GM18868 (cell line): ENCODE measurements around the gene AGBL1.
"Not testable (repeated sequence)": the region's sequence is repeated elsewhere in the genome, so short reads cannot be mapped to it uniquely, and the experiment has no call there.

Experiments
- ATAC-seq: cut with Tn5 transposase; IDR thresholded peaks from one replicate; pipeline ENCODE4 v1.9.1; 2021; ENCODE audit warnings: mild to moderate bottlenecking, moderate library complexity; ENCODE audit not compliant: unreplicated experiment

The AGBL1 gene

GRCh38 chr15:86493884-86494283, 414.2 kb downstream of the AGBL1 start:
- no peak for ATAC-seq

GRCh38 chr15:86494475-86494874, 414.8 kb downstream of the AGBL1 start:
- ATAC-seq: no peak

GRCh38 chr15:86502301-86502700, 422.6 kb downstream of the AGBL1 start:
- ATAC-seq: no peak

GRCh38 chr15:86505951-86506350, 426.3 kb downstream of the AGBL1 start:
- no peak for ATAC-seq

DNA sequence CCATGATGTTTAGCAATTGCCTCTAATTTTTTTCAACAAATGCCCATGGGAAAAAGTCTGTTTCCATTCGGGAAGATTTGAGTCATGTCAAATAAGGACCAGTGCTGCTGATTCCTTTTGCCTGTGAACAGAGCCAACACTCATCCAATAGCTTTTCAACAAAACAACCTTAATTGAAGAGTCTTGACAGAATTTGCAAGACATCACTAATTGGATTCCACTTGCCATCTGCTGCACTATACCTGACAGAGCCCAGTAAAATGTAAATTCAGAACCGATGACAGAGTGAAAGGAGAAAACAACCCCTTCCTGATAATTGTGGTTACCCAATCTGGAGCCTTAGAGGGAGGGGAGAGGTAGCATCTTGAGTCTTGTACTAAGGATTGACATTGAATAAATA, 426.7 kb downstream of the AGBL1 start:
- ATAC-seq: no peak

DNA sequence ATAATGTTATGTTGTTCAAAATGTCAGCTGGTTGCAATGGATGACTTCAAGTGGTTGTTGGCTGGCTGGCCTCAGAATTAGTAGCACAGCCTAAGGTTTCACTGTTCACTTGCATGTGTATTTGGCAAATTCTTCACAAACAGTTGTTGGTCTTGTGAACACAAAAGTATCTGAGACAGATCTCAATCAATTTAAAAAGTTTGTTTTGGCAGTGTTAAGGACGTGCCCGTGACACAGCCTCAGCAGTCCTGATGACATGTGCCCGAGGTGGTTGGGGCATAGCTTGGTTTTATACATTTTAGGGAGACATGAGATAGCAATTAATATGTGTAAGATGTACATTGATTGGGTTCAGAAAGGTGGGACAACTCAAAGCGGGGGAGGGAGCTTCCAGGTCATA, 436.0 kb downstream of the AGBL1 start:
- no peak for ATAC-seq

GRCh38 chr15:86522721-86523120, 443.1 kb downstream of the AGBL1 start:
- ATAC-seq: no peak

GRCh38 chr15:86526938-86527690, 447.4 kb downstream of the AGBL1 start:
- ATAC-seq: no peak

GRCh38 chr15:86528094-86528493, 448.4 kb downstream of the AGBL1 start:
- not testable (repeated sequence) for ATAC-seq

- no peak for ATAC-seq
Measured at GRCh38 chr15:86538141-86538540, 458.5 kb downstream of the AGBL1 start.

DNA sequence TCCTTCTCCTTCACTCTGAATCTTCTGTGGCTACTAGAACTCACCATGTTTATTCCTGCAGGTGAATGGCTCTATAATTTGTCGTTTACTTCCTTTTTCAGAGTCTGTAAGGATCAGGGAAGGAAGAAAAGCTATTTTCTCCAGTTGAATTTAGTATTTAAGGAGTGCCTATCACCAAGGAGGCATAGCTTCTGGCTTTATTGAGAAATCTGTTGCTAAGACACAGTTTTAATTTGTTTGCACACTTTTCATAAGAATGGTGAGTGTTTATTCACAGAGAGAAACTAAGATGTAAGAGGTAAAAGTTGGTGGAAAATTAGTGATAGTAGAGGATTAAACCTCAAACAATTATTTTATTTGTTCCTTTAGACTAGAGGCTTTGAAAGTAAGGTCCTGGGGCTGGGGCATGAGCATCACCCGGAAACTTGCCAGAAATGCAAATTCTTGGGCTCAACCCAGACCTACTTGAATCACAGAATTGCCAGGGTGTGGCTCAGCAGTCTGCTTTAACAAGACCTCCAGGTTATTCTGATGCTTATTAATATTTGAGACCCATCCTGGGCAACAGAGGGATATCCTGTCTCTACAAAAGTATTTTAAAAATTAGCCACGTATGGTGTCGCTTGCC, 461.3 kb downstream of the AGBL1 start:
- no peak for ATAC-seq

- no peak for ATAC-seq
Measured at GRCh38 chr15:86541540-86541939, 461.9 kb downstream of the AGBL1 start.

DNA sequence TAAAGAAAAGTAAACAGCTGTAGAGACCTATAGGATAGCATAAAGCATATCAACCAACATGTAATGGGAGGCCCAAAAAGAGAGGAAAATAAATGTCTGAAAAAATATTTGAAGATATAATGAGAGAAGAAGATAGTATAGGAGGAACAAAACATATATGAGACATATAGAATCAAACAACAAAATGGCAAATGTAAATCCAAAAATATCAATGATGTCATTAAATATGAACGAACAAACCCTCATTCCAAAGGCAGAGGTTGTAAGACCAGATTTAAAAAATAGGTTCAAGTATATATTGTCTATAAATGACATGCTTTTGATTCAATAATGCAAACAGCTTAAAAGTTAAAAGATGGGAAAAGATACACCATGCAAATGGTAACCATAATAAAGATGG, 470.4 kb downstream of the AGBL1 start:
- no peak for ATAC-seq

DNA sequence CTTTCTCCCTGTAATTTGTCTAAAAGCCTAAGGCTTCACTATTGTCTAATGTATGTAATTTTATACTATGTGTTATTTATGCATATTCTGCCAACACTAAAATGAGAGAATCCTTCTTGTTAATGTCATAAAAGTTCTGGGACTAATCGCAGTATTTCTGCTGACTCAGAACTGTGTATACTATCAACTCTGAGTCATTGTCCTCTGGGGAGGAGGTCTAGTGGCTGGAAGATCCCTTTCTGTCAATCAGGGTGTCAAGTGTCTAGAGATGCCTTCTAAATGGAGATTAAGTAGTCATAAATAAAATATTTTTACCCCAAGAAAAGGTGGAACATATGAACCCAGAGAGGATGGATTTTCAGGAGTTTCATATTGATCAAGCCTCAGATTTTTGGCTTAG, 473.4 kb downstream of the AGBL1 start:
- no peak for ATAC-seq

- no peak for ATAC-seq
Measured at GRCh38 chr15:86555098-86555497, 475.4 kb downstream of the AGBL1 start.

GRCh38 chr15:86555939-86556338, 476.3 kb downstream of the AGBL1 start:
- no peak for ATAC-seq

DNA sequence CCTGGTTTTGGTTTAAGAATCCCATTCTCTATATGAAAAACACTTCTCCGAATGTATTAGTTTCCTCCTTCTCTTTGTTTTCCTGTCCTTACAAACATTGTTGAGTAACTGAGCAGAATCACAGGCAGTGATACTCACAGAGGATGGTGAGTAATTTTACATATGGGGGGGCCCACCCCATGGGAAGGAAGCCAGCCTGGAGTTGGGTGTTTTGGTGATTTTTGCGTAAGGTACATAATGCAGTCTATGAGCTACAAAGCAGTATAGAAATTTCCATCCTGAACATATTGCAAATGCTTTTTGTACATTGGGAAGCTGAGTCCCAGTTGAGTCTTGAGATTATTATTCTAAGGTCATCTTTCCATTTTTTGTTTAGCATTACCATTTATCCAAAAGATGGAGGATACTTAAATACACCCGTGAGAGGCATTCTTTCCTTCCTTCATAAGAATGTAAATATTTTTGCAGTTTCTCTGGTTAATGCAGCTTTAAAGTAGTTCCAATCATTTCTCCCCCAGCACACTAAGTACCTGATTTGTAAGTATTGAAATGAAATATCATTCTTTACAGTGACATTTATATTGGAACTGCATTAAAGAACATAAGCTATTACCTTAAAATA, 476.8 kb downstream of the AGBL1 start:
- no peak for ATAC-seq

- no peak for ATAC-seq
Measured at GRCh38 chr15:86557018-86557550, 477.4 kb downstream of the AGBL1 start.

DNA sequence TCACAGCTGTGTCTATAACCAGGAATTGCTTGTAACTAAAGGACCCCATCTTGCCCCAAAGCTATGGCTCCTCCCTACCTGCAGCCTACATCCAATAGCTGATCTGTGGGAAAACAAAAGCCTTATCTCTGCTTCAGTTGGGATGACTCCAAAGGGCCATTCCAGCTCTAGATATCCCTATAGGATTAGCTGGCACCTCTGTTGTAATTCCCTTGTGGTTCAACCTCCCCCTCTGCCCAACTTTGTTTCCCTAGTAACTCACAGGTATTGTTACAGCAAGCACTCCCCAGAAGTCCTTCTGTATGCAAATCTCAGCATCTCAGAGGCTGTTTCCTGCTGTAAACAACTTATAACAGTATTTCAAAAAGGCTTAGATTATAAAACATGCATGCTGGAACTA, 478.6 kb downstream of the AGBL1 start:
- no peak for ATAC-seq

DNA sequence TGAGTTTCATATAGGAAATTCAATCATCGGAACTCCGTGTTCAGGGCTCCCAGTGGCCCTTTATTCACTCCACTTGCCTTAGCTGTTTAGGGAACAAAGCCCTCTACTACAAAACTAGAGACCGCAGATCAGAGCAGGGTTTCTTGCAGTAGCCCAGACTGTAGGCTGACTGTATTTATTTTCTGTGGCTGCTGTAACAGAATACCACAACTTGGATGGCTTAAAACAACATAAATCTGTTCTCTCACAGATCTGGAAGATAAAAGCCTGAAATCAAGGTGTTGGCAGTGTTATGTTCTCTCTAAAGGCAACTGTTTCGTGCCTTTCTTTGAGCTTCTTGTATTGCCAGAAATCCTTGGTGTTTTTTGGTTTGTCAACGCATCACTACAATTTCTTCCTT, 479.0 kb downstream of the AGBL1 start:
- ATAC-seq: no peak

- no peak for ATAC-seq
Measured at GRCh38 chr15:86568378-86568777, 488.7 kb downstream of the AGBL1 start.

DNA sequence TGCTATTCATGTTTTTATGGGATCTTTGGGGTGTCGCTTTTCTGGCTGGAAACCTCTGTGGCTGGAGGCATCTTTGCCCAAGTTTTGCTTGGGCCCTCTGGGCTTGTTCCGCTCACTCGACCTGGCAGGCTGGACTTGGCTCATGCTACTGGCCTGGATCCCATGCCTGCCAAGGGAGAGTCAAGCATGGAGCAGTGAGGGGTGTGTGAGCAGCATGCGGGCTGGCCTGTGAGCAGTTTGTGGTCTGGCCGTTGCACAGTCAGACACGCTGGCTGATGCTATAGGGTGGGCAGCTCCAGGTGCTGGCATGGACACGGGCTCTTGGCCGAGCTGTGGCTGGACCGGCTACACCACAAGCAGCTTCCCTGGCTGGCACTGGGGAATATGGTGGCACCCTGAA, 491.1 kb downstream of the AGBL1 start:
- no peak for ATAC-seq
